GM23338 (cell line): Measurements from ENCODE around the gene OSBPL1A. TPM values are rescaled to one million over a fixed set of nuclear protein-coding genes. Genes with fewer than 3 reads are reported as not detected.

Experiments
- ATAC-seq: fragments of 200-7000 bp; cut with Tn5 transposase; 3 replicates; pipeline ENCODE4 v1.9.1; 2020
- DNase-seq: peaks from one replicate; pipeline ENCODE4 v3.0.0-alpha.2; 2015; ENCODE audit warnings: low spot score
- H2AFZ ChIP-seq: fragments of 200-600 bp; sonication (generic); 2 replicates; pipeline ENCODE4 v1.8.0; 2016; ENCODE audit warnings: antibody characterized with exemption, mild to moderate bottlenecking, moderate library complexity
- H3F3A ChIP-seq: fragments of 200-600 bp; sonication (generic); replicated peaks from 2 replicates; pipeline ENCODE4 v1.8.0; 2017; ENCODE audit warnings: antibody characterized with exemption, mixed run types, low read depth
- H3K27ac ChIP-seq: fragments of 200-600 bp; sonication (generic); 2 replicates; pipeline ENCODE4 v1.6.1; 2016; ENCODE audit warnings: low read depth
- H3K27me3 ChIP-seq: fragments of 200-600 bp; sonication (generic); 2 replicates; pipeline ENCODE4 v1.8.0; 2016; ENCODE audit warnings: mild to moderate bottlenecking, mixed run types, moderate library complexity; ENCODE audit not compliant: insufficient read depth
- H3K36me3 ChIP-seq: fragments of 200-600 bp; sonication (generic); 2 replicates; pipeline ENCODE4 v1.8.0; 2016; ENCODE audit warnings: mild to moderate bottlenecking; ENCODE audit not compliant: insufficient read depth
- H3K4me1 ChIP-seq: fragments of 200-600 bp; sonication (generic); 2 replicates; pipeline ENCODE4 v1.8.0; 2016; ENCODE audit warnings: mild to moderate bottlenecking, moderate library complexity; ENCODE audit not compliant: insufficient read depth
- H3K4me2 ChIP-seq: fragments of 200-600 bp; sonication (generic); 2 replicates; pipeline ENCODE4 v1.7.1; 2017; ENCODE audit warnings: mixed run types
- H3K4me3 ChIP-seq: fragments of 200-600 bp; sonication (generic); 2 replicates; pipeline ENCODE4 v1.6.1; 2016; ENCODE audit warnings: mixed run types
- H3K79me2 ChIP-seq: fragments of 200-600 bp; sonication (generic); replicated peaks from 2 replicates; pipeline ENCODE4 v1.8.0; 2017; ENCODE audit warnings: mild to moderate bottlenecking; ENCODE audit not compliant: insufficient read depth
- H3K9me2 ChIP-seq: fragments of 200-600 bp; sonication (generic); 2 replicates; pipeline ENCODE4 v1.8.0; 2017; ENCODE audit not compliant: insufficient read depth
- H4K20me1 ChIP-seq: fragments of 200-600 bp; sonication (generic); replicated peaks from 2 replicates; pipeline ENCODE4 v1.8.0; 2017; ENCODE audit warnings: mild to moderate bottlenecking; ENCODE audit not compliant: insufficient read depth
- H3K27ac Mint-ChIP-seq: 2 replicates; pipeline ENCODE4 v1.8.0; 2020; ENCODE audit warnings: inconsistent platforms, mild to moderate bottlenecking, moderate library complexity, mixed read lengths
- H3K27me3 Mint-ChIP-seq: 3 replicates; pipeline ENCODE4 v1.8.0; 2022; ENCODE audit warnings: low read depth, mild to moderate bottlenecking, moderate library complexity, mixed read lengths, inconsistent platforms; ENCODE audit not compliant: insufficient read depth, poor library complexity
- H3K36me3 Mint-ChIP-seq: 3 replicates; pipeline ENCODE4 v1.8.0; 2021; ENCODE audit warnings: low read depth, mild to moderate bottlenecking, inconsistent platforms, moderate library complexity, mixed read lengths
- H3K4me1 Mint-ChIP-seq: 3 replicates; pipeline ENCODE4 v1.8.0; 2020; ENCODE audit warnings: mild to moderate bottlenecking, inconsistent platforms, mixed read lengths
- H3K4me3 Mint-ChIP-seq: 3 replicates; pipeline ENCODE4 v1.8.0; 2021; ENCODE audit warnings: moderate library complexity, mild to moderate bottlenecking, inconsistent platforms, mixed read lengths
- H3K9me3 Mint-ChIP-seq: 3 replicates; pipeline ENCODE4 v1.8.0; 2020; ENCODE audit warnings: moderate library complexity, mild to moderate bottlenecking, inconsistent platforms, mixed read lengths
- CREB1 ChIP-seq: fragments of 250-450 bp; sonication (Bioruptor Pico); IDR thresholded peaks from 2 replicates; pipeline ENCODE4 v1.5.0; 2020; ENCODE audit warnings: low read depth, mild to moderate bottlenecking, moderate library complexity
- CTCF ChIP-seq, 2 experiments: fragments of 200-600 bp in 1 of 2; sonication (generic) in 1 of 2; conservative IDR thresholded peaks; 2 replicates each; pipeline versions ENCODE4 v1.5.1 to v1.6.1; 2016 to 2017; ENCODE audit warnings: antibody characterized with exemption in 2 of 2, low read depth in 2 of 2, mild to moderate bottlenecking in 2 of 2, moderate library complexity in 1 of 2
- ETS1 ChIP-seq: IDR thresholded peaks from 2 replicates; pipeline ENCODE4 v1.6.1; 2016; ENCODE audit warnings: antibody characterized with exemption
- EZH2 ChIP-seq: fragments of 200-600 bp; sonication (generic); IDR thresholded peaks from one replicate; pipeline ENCODE4 v1.8.0; 2017; ENCODE audit warnings: antibody characterized with exemption, mild to moderate bottlenecking, low read depth; ENCODE audit not compliant: unreplicated experiment
- EZH2phosphoT487 ChIP-seq: fragments of 200-600 bp; sonication (generic); IDR thresholded peaks from one replicate; pipeline ENCODE4 v1.8.1; 2018; ENCODE audit warnings: antibody characterized with exemption; ENCODE audit not compliant: unreplicated experiment
- JUNB ChIP-seq: IDR thresholded peaks from one replicate; pipeline ENCODE4 v1.6.1; 2016; ENCODE audit warnings: antibody characterized with exemption; ENCODE audit not compliant: unreplicated experiment
- NANOG ChIP-seq: IDR thresholded peaks from 2 replicates; pipeline ENCODE4 v1.6.1; 2016; ENCODE audit warnings: antibody characterized with exemption, borderline replicate concordance
- POLR2AphosphoS5 ChIP-seq: IDR thresholded peaks from 2 replicates; pipeline ENCODE4 v1.6.1; 2016; ENCODE audit warnings: antibody characterized with exemption, low read depth
- REST ChIP-seq: IDR thresholded peaks from one replicate; pipeline ENCODE4 v1.6.1; 2018; ENCODE audit warnings: antibody characterized with exemption; ENCODE audit not compliant: unreplicated experiment
- STAT1 ChIP-seq: IDR thresholded peaks from one replicate; pipeline ENCODE4 v1.6.1; 2016; ENCODE audit warnings: antibody characterized with exemption; ENCODE audit not compliant: unreplicated experiment
- ZNF114 ChIP-seq: fragments of 250-450 bp; sonication (Bioruptor Pico); IDR thresholded peaks from 2 replicates; pipeline ENCODE4 v1.5.0; 2020; ENCODE audit warnings: mild to moderate bottlenecking, moderate library complexity
- ZNF331 ChIP-seq: fragments of 250-450 bp; sonication (Bioruptor Pico); IDR thresholded peaks from 2 replicates; pipeline ENCODE4 v1.5.0; 2020; ENCODE audit warnings: low read depth, mild to moderate bottlenecking, moderate library complexity
- ZNF462 ChIP-seq: fragments of 250-450 bp; sonication (Bioruptor Pico); IDR thresholded peaks from 2 replicates; pipeline ENCODE4 v1.5.0; 2020; ENCODE audit warnings: mild to moderate bottlenecking, moderate library complexity
- polyA plus RNA-seq: library from polyadenylated mRNA; unstranded; fragments of >200 nt; fragmentation: Nextera tagmentation; extraction: Ambion mirVana; gene quantifications from 2 replicates; pipeline ENCODE4 v1.2.1, GENCODE V29; 2016
- total RNA-seq: library from RNA; depleted of rRNA; stranded (reverse); fragments of >200 nt; shearing (Covaris generic); gene quantifications from 2 replicates; pipeline ENCODE4 v1.2.3, GENCODE V29; 2014

Gene OSBPL1A
- total and polyA plus RNA-seq, 2 experiments from 2014 or later, result 55.6 to 71.4 TPM

- no peaks in the 10 kb centered on the region for H3K4me1 ChIP-seq
- no peak overlapping the region for H2AFZ ChIP-seq
- no peak overlapping the region for H3K4me3 ChIP-seq
- no peak overlapping the region for H3K4me2 ChIP-seq
- no peaks in the 10 kb centered on the region for H3K79me2 ChIP-seq
- H3K36me3 ChIP-seq, result no peaks in the 10 kb centered on the region
- no peaks in the 10 kb centered on the region for H3K9me2 ChIP-seq
- peaks cover 10% of the 10 kb centered on the region for H3K4me1 Mint-ChIP-seq
- no peaks in the 10 kb centered on the region for H3K9me3 Mint-ChIP-seq
- H3K27me3 ChIP-seq, result no peaks in the 10 kb centered on the region
- DNase-seq (no peak), ATAC-seq (no peak)
- TF ChIP-seq ETS1 (no peak), ZNF331 (CRISPR knock-in tag) (no peak), REST (no peak), ZNF114 (CRISPR knock-in tag) (no peak), EZH2phosphoT487 (no peak), JUNB (no peak), NANOG (no peak), EZH2 (no peak), POLR2AphosphoS5 (no peak), CTCF (conservative IDR thresholded peaks at IDR 0.05; ENCODE audit: low read depth in 2 of 2) (no peak), ZNF462 (CRISPR knock-in tag) (no peak), CREB1 (CRISPR knock-in tag) (no peak), STAT1 (no peak)
- peaks cover 4% of the 10 kb centered on the region for H4K20me1 ChIP-seq
- H3K27ac Mint-ChIP-seq, result peak overlapping the region; percentile 38; the same call in 1 of the 2 replicates
- no peaks in the 10 kb centered on the region; the same call in 2 of the 3 replicates for H3K36me3 Mint-ChIP-seq
- H3K4me3 Mint-ChIP-seq, result no peak overlapping the region
- H3F3A ChIP-seq, result no peaks in the 10 kb centered on the region
- peaks cover 6% of the 10 kb centered on the region for H3K27me3 Mint-ChIP-seq
- H3K27ac ChIP-seq, result no peak overlapping the region
Measured at GRCh38 chr18:24195296-24196053, 202.1 kb downstream of the OSBPL1A start.
